Colon (tissue), 2 donors: ENCODE results near the gene HSD11B2.

Experiments used
- FAIRE-seq: peaks from 2 replicates; lab custom pipeline; 2012; peaks lifted over from hg19 to GRCh38; lab: Jason Lieb, UNC
- donor health status: control.
- donor health status: control.

Gene HSD11B2

DNA sequence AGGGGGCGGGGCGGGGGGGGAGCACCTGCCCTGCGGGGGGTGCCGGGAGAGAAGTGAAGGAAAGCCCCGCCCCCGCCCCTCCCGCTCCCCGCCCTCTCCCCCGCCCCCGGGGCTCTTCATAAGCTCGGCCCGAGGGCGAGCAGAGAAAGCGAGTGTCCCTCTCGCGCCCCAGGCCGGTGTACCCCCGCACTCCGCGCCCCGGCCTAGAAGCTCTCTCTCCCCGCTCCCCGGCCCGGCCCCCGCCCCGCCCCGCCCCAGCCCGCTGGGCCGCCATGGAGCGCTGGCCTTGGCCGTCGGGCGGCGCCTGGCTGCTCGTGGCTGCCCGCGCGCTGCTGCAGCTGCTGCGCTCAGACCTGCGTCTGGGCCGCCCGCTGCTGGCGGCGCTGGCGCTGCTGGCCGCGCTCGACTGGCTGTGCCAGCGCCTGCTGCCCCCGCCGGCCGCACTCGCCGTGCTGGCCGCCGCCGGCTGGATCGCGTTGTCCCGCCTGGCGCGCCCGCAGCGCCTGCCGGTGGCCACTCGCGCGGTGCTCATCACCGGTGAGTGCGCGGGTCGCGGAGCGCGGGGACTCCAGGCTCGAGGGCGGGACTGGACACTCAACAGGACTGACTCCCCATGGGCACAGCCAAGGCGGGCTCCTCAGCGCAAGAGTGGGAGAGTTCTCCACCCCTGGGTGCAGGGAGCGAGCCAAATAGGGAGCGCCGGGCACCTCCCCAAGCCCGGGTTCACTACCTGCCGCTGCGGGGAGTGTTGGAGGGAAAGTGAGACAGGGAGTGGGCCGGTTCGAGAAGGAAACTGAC lies at the start of gene HSD11B2:
TSS of gene HSD11B2 (plus strand) at position 145 of the 798 bp plus-strand sequence. CDS start at position 273, 128 bp downstream.
- no peak for FAIRE-seq

DNA sequence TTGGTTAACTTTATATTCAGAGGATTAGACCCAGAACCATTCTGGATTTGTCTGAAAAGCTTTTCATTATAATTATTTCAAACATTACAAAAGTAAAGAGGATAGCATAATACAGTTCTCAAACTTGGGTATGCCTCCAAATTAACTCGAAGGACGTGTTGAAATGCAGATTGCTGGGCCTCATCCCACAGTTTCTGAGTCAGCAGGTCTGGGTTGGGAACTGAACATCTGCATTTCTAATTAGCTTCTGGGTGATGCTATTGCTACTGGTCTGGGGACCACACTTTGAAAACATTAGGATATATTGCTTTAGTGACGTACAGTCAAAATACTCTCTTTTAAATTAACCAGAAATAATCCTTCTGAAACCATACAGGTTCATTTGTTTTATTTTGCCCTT lies 47.6 kb upstream of the HSD11B2 start:
- FAIRE-seq, result no peak

DNA sequence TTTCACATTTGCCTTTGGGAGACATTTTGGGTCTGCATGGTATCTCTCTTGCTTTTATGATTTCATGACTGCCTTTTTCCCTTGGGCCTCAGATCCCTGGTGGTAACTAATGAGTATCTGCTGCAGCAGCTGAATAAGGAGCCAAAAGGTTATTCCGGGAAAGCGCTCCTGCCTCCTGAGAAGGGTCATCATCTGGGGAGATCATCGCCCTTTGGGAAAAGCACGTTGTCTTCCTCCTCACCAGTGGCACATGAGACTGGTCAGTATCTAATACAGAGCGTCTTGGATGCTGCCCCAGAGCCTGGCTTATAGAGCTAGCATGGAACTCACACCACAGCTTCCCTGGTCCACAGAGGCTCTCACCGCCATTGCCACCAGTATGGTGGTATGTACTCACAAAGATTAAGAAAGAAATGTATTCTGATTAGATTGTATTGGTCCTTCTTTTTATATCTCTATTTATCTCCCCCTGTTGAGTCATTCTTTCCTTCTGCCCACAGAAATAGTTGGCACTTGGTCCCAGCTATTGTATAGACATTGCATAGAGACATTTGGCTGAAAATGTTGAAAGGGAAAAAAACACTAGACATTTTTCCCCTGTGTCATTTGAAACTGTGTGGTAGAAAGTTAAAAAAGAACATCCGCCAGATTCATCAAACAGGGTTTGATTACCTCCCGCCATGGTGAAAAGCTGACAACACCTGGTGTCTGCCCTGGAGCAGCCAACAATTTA lies 46.0 kb upstream of the HSD11B2 start:
- FAIRE-seq, result no peak

DNA sequence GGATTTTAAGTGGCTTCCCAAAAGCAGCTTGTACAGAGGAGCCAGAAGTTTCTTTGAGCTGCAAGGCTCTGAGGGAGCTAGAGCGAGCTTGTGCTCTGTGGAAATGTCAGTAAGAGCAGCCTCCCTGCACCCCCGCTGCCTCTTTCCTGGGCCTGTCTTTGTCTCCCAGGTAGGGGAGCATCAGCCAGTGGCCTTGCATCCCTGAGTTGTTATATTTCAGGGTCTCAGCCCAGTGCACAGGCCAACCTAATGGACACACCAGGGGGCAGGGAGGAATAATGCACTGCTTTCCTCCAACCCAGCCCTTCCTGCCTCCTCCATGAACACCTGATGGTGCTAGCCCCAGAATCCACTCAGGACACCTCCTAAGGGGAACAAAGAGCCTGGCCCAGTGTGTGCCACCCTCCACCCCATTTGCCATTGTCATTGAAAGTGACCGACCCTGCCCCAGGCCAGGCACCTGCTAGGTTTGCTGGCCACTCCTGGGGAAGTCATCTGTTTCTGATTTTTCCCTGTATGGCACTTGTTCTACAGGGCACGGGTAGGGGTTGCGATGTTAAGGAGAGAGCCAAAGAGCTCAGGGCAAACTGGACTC lies 44.0 kb upstream of the HSD11B2 start:
- no peak for FAIRE-seq

DNA sequence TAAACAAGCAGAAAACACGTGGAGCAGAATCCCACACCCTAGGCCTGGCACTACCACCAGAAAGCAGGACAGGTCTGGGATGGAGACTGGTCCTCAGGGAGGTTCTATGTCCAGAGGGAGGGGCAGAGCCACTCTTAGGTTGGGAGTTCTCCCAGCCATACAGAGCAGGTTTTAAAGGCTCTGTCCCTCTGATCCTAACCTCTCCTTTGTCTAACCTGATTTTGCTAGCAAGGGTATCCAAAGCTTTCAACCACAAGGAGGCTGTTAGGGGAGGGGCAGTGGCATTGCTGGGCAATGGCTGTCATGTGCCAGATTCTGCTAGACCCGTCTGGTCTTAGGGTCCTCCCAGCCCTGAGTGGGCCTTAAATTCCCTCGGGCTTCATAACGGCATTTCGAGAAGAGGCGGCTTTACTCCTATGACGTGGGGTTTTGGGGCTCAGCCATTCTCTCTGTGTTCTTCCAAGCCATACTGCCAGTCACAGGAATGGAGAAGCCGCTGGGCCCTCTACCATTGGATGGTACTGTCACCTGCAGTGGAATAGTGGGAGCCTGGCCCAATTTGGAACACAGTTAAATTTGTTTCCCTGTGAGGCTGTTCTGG lies 43.3 kb upstream of the HSD11B2 start:
- FAIRE-seq, result no peak

DNA sequence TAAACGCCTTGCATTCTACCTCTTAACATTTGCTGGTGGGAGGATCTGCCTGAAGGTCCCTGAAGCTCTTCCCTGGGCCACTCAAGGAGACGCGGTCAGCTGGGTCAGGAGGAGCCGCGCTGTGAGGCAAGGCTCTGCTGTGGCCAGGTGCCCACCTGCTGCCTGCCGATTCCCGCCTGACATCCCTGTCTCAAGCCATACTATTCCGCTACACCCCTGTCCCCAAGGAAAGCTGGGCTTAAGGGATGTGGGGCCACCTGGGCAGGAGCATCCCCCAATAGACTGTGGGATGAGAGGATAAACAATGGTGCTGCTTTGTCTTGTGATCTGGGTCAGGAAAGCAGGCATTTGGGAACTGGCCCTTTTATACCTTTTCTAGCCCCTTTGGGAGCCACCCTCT lies 42.7 kb upstream of the HSD11B2 start:
- FAIRE-seq, result no peak

DNA sequence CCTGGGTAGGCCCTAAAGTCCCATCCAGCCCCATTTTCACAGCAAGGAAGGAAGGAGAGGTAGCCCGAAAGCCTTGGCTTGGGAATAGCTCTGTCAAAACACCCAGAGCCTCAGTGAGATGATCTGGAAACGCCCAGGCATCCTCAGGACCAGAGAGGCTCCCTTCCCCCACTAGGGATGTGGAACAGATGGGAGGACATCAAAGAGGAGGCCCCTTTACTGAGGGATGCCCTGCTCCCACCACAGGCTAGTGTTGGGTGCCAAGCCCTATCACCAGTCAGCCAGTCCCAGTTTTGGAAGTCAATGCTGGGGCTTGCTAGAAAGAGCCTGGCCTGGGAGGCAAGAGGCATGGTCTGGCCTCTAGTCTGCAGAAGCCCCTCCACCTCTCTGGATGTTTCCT lies 42.3 kb upstream of the HSD11B2 start:
- FAIRE-seq, result no peak

DNA sequence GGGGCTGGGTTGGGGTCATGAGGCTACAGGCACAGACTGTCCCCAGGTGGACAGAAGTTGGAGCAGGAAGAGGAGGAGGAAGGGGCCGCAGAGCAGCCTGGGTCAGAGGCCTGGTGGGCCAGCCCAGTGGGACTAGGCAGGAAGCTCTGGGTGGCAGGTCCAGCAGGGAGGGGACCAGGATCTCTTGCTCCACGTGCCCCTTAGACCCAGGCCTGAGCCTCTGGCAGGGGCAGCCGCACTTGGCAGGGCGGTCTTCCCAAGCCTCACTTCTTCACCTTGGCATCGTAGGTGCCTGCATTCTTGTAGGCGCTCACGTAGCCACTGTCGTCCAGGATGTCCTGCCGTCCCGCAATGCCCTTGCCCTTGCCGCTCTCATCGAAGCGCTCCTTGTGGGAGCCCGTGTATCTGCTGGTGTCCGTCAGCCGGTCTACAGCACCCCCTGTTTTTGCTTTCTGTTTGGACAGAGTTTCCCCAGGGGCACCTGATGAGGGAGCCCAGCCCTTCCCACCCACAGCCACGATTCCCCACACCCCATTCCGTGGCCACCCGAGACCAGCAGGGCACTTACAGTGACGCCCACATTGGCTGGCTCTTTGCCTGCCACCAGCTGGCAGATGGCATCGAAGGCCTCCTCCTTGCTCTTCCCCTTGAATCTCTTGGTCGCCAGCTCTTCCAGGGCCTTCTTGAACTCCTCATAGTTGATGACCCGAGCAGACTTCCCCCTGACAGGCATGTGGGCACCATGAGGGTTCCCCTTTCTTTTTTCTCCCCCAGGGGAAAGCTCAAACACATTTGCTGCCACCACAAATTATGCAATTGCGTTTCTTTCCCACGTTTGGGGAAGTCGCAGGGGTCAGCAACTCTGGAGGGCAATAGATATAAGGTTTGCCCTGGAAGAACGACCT lies 40.8 kb upstream of the HSD11B2 start:
- no peak for FAIRE-seq

DNA sequence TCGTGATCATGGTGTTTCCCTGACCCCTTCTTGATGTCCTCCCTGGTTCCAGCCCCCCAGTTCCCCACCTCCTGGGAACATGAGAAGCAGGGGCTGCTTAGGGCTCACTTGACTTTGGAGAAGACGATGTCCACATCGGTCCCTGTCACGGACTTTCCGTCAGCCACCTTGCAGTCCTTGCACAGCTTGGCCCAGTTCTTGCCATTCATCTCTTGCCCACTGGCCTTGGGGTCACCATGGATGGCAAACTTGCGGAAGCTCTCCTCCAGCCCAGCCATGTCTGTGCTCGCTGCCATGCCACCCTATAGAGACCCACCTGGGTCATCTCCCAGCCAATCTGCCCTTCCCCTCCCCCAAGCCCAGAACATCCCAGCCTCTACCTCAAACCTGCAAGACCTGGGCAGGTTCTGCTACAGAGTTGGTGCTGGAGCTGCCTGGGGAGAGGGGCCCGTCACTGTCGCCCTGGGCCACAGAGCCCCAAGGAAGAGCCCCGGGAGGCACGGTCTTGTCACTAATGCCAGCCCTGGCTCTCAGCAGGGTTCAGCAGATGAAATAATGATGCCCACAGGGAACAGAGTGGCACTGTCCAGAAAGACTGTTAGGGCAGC lies 40.0 kb upstream of the HSD11B2 start:
- no peak for FAIRE-seq

DNA sequence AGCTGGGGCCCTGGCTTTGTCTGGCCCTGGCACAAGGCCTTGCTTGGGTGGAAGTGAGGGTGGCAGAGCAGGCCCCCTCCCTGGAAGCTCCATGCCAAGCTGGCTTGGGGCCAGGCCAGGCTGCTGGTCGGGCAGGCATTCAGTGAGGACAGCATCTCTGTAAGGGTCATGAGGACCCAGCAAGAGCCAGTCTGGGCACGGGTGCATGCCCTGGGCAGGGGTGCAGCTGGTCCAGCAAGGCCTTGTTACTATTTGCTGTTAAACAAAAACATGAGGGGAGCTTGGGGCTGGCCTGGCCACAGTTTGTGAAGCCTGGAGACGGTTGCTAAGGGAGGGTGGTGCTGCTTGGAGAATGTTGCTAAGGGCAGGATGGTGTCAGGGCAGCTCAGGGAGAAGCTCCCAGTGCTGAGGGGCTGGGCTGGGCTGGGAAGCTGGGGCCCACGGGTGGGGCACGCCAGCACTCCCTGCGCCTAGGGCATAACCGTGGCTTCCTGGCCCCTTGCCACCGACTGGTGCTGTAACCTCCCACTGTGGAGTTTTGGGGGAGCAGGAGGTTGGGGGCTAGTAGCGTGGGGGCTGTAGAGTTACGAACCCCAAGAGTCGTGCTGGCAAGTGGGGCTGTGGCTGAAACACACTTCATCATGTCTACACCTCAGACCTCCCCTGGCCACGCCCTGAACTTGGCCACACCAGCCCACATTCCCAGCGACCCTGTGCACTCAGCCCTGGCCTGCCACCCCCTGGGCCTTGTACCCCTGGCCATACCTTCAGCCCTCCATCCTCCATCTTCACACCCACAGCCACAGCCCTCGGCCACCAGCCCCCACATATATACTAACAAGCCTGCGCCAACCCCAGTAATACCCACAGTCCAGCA lies 39.3 kb upstream of the HSD11B2 start:
- FAIRE-seq, result no peak

DNA sequence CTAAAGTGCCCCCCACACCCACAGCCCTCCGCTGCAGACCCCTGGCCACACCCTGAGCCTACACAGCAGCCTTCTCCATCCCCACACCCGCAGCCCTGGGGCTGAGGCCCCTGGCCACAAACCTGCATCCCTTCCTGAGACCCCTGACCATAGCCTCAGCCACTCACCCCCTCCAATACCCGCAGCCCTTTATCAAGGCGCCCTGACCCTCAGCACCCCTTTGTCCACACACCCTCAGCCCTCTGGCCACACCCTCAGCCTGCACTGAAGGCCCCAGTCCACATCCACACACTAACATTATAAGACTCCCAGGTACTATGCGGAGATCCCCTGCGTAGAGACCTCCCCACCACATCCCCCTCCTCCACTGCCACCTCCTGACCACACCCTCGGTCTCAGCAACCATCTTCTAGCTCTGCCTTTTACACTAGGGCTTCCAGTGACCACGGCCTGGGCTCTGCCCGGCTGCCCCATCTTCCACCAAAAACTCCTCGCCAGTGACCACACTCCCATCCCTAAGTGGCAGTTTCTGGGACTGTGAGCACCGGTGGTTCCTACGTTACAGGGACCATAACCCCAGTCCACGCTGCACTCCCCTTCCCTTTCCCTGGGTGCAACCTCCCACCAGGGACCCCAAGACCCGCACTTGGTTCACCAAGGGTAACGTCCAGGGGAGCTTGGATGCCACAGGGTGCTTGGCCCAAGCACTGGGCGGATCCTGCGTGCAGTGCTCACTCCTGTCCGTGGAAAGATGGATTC lies 38.4 kb upstream of the HSD11B2 start:
- no peak for FAIRE-seq

DNA sequence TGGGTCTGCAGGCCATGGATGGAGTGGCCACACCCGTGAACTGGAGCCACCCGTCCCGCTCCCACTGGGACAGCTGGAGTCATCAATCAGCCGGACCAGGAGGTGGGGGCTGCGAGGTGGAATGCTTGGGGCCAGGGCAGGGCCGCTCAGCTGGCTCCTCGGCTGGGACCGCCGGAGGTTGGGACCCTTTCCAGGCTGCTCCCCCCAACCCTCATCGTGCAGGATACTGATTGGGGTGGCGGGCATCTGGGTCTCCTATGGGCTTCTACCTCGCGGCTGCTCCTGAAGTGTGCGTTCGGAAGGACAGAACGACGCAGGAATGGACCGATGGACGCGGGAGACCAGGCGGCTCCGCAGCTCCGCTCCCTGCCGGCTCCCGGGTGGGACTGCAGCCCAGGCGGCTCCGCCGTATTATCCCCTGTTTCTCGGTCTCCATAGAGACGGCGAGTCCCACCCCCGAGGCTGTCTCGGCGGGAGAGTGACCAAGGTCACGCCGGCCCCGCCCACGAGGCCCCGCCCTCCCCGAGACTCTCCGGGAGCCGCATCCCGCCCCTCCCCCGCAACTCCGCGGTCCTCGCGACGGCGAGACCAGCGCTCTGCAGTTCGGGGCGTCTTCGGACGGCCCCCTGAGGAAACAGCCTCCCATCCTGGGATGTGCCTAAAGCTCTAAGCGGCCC lies 37.7 kb upstream of the HSD11B2 start, which contains the start of gene TPPP3:
TSS of gene TPPP3 (minus strand) at position 388 of the 677 bp plus-strand sequence. CDS start 2,387 bp downstream, outside the sequence.
- FAIRE-seq, result no peak

DNA sequence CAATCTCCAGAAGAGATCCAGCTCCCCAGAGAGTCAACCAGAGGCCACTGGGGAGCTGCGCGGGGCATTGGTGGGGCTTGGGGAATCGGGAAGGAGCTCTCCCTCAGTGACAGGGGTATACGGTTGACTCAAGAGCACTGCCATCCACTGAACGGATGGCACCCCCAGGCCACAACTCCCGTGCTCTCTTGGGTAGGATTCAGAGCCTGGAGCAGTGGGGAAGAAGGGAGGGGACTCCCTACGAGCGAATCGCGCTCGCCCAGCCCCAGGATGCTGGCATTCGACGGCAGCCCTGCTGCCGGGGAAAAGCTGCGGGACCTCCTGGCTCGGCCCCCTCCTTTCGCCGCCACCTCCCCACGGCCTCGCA lies 37.1 kb upstream of the HSD11B2 start:
- FAIRE-seq, result no peak

DNA sequence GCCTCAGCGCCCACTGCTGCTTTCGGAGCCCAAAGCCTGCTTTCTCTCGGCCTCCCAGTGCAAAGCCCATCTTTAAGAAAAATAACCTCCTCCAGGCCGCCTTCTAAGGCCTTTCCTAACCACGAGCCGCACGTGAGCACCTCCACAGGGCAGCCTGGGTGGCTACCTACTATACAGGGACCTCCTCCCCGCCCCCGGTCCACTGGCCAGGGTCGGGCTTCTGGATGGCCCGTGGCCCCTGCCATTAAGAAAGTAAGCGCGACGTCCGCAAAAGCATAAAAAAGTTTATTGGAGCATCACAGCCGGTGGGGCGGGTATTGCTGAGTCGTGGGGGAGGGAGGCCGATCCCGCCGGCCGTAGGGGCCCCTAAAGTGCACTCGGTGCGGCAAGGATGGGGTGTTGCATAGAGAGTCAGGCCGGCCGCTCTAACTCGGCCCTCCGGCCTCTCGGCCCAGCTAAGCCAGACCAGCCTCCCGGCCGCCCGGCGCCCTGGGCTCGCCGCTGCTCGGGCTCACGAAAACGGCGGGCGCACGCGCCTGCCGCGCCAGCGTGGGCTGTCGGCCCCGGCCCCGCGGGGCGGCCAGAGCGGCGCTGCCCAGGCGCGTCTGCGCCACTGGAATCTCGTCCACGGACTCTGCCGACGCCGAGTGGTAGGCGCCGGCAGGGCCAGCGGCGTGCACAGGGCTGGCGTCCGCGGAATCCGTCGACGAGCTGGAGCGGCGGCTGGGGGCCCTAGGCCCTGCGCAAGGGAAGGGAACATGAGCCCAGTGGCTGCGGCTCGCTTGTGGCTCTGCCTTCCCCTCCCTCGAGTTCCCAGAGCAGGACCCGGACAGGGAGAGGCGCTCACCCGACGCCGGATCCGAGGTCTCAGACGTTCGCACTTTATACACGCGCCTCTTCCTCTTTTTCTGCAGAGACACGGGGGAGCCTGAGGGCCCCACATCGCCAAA lies 36.5 kb upstream of the HSD11B2 start:
- no peak for FAIRE-seq

DNA sequence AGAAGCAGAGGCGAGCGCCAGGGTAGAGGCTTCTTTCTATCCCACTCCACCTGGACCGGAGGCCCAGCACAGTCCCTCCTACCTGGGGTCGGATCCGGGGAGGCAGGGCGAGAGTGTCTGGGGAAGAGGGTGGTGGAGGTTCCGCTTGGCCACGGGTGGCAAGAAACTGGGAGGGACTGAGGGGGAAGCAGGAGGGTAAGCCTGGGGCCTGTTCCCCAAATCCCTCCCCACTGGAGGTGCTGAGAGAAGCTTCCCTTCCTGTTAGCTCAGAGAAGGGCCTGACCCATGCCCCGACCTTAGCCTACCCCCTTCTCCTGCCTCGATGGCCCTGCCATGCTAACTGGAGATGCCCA lies 35.8 kb upstream of the HSD11B2 start:
- no peak for FAIRE-seq

DNA sequence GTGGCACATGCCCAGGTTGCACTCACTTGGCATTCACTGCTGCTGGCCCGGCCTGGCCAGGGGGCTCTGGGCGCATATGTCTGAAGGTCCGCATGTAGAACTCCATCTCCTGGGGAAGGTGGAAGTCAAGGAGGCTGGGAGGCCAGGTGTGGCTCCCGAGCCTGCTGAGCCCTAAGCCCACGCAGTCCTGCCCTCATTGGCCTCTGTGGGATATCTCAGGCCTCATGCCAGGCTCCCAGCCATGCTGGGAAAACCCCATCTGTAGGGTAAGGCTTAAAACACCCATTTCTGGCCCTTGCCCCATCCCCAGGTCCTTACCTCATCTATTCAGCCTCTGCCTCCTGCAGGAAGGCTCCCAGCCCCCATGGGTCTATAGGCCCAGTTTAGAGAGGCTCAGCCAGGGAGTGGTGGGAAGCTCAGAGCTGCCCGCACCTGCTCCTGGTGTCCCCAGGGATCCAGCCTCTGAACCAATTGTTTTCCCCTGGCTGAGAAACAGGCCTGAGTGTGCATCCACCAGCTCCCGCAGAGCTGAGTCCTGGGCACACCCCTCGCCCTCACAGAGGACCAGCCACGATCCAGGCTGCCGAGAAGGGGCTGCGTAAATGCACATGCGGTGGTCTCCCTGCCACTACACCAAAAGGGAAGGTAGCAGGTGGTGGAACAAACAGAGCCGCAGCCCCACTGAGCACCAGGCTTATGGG lies 35.3 kb upstream of the HSD11B2 start:
- FAIRE-seq, result no peak
